Breast epithelium (tissue), 3 donors: ENCODE results near the gene POC5.

Experiments used
- CTCF ChIP-seq, 3 donors: fragments of 450-650 bp; IDR thresholded peaks; one replicate each; pipeline ENCODE4 v1.5.1; 2016 to 2017; ENCODE audit warnings: antibody characterized with exemption in 3 of 3, mild to moderate bottlenecking in 3 of 3, moderate library complexity in 3 of 3
- POLR2A ChIP-seq: fragments of 450-650 bp; IDR thresholded peaks from one replicate; pipeline ENCODE4 v1.6.1; 2016; ENCODE audit warnings: antibody characterized with exemption, mild to moderate bottlenecking, moderate library complexity
- POLR2AphosphoS5 ChIP-seq, 3 donors: sonication (generic); formaldehyde crosslinking; IDR thresholded peaks; one replicate each; pipeline ENCODE4 v1.6.1; 2017; ENCODE audit warnings: antibody characterized with exemption in 3 of 3

GRCh38 chr5:75721573-75721972, 4.3 kb upstream of the POC5 start:
- TF ChIP-seq CTCF (IDR thresholded peaks at IDR 0.05): no peak
- no peak for TF ChIP-seq POLR2A
- no peak for TF ChIP-seq POLR2AphosphoS5 (IDR thresholded peaks at IDR 0.05)
